HCT116 (cell line): ENCODE results near the gene MYO1G. TPM values are rescaled to one million over a fixed set of nuclear protein-coding genes. Genes with fewer than 3 reads are reported as not detected.

Experiments used
- ATAC-seq: fragments of 200-7000 bp; cut with Tn5 transposase; 2 replicates; pipeline ENCODE4 v1.9.1; 2020; ENCODE audit warnings: mild to moderate bottlenecking, moderate library complexity
- BruUV-seq: library from RNA; stranded (reverse); fragments of 400-500 nt; replicated peaks from 2 replicates; lab custom pipeline; 2021; lab: Mats Ljungman, UMichigan
- CTCF ChIA-PET: fragments of 300-600 bp; sonication (Branson Sonifier 250); formaldehyde crosslinking; loops from one replicate; lab custom pipeline; 2021; ENCODE audit warnings: antibody characterized with exemption; lab: Charles Lee
- POLR2A ChIA-PET: fragments of 300-600, 350-600 bp; sonication (Branson Sonifier 250); formaldehyde crosslinking; loops from one replicate; lab custom pipeline; 2021; ENCODE audit warnings: antibody characterized with exemption; lab: Charles Lee
- RAD21 ChIA-PET, 2 experiments: fragments of 300-600 bp; sonication (Branson Sonifier 250); formaldehyde crosslinking; loops; one replicate each; lab custom pipeline; 2023; ENCODE audit warnings: low total read pairs in 2 of 2; ENCODE audit not compliant: uncharacterized antibody in 2 of 2, unreplicated experiment in 2 of 2, low non-redundant PET in 1 of 2; lab: Charles Lee
- DNase-seq: peaks from one replicate; pipeline ENCODE4 v3.0.0-alpha.2; 2010; ENCODE audit warnings: low read depth, low spot score
- H2AFZ ChIP-seq: fragments of 200-600 bp; shearing (Covaris generic), sonication (generic); 2 replicates; pipeline ENCODE4 v1.6.1; 2017; ENCODE audit warnings: low read depth, mixed run types, mixed read lengths, antibody characterized with exemption, low read length; ENCODE audit not compliant: poor library complexity, severe bottlenecking
- H3K27ac ChIP-seq: 2 replicates; pipeline ENCODE4 v1.5.1; 2012; ENCODE audit warnings: low read depth, low read length
- H3K27me3 ChIP-seq: fragments of 200-600 bp; sonication (generic); 2 replicates; pipeline ENCODE4 v1.6.1; 2016; ENCODE audit warnings: mixed run types, low read length, mixed read lengths; ENCODE audit not compliant: insufficient read depth
- H3K36me3 ChIP-seq, 2 experiments: fragments of 200-500 bp in 1 of 2; fragments of 200-600 bp in 1 of 2; sonication (Bioruptor generic) in 1 of 2; sonication (generic) in 1 of 2; 2 replicates each; pipeline versions ENCODE4 v1.5.1 to v1.6.1; 2014 to 2016; ENCODE audit warnings: low read length in 2 of 2, inconsistent platforms in 1 of 2, mixed read lengths in 1 of 2, mixed run types in 1 of 2; ENCODE audit not compliant: insufficient read depth in 2 of 2, control insufficient read depth in 1 of 2
- H3K4me1 ChIP-seq, 2 experiments: fragments of 200-600 bp in 1 of 2; sonication (generic) in 1 of 2; 2 replicates each; pipeline versions ENCODE4 v1.5.1 to v1.6.1; 2012 to 2017; ENCODE audit warnings: low read length in 2 of 2, inconsistent platforms in 1 of 2, mild to moderate bottlenecking in 1 of 2, mixed read lengths in 1 of 2, mixed run types in 1 of 2, moderate library complexity in 1 of 2; ENCODE audit not compliant: insufficient read depth in 2 of 2, control insufficient read depth in 1 of 2
- H3K4me2 ChIP-seq: fragments of 200-600 bp; sonication (generic); 2 replicates; pipeline ENCODE4 v1.6.1; 2017; ENCODE audit warnings: mixed run types, low read length, mixed read lengths
- H3K4me3 ChIP-seq, 2 experiments: fragments of 200-600 bp in 1 of 2; sonication (generic) in 1 of 2; replicated peaks in 1 of 2; 2 replicates each; pipeline ENCODE4 v1.5.1; 2011 to 2016; ENCODE audit warnings: low read length in 2 of 2, control low read depth in 1 of 2, low read depth in 1 of 2, mild to moderate bottlenecking in 1 of 2, mixed read lengths in 1 of 2, mixed run types in 1 of 2
- H3K79me2 ChIP-seq: fragments of 200-600 bp; sonication (generic); 2 replicates; pipeline ENCODE4 v1.6.1; 2017; ENCODE audit warnings: mild to moderate bottlenecking, mixed run types, low read length, moderate library complexity, mixed read lengths; ENCODE audit not compliant: insufficient read depth
- H3K9ac ChIP-seq: fragments of 200-600 bp; sonication (generic); 2 replicates; pipeline ENCODE4 v1.6.1; 2016; ENCODE audit warnings: low read length, mixed read lengths
- H3K9me2 ChIP-seq: fragments of 200-600 bp; sonication (generic), shearing (Covaris generic); 2 replicates; pipeline ENCODE4 v1.6.1; 2017; ENCODE audit warnings: mixed run types, mild to moderate bottlenecking, moderate library complexity; ENCODE audit not compliant: insufficient read depth
- H3K9me3 ChIP-seq, 2 experiments: fragments of 200-500 bp in 1 of 2; fragments of 200-600 bp in 1 of 2; sonication (Bioruptor generic) in 1 of 2; sonication (generic) in 1 of 2; 2 replicates each; pipeline ENCODE4 v1.6.1; 2014 to 2017; ENCODE audit warnings: low read length in 2 of 2, mixed read lengths in 2 of 2, inconsistent platforms in 1 of 2, low read depth in 1 of 2, mild to moderate bottlenecking in 1 of 2, mixed run types in 1 of 2, moderate library complexity in 1 of 2; ENCODE audit not compliant: control insufficient read depth in 1 of 2, insufficient read depth in 1 of 2
- H4K20me1 ChIP-seq: fragments of 200-600 bp; sonication (generic), shearing (Covaris generic); 2 replicates; pipeline ENCODE4 v1.6.1; 2017; ENCODE audit warnings: mixed run types, mild to moderate bottlenecking, moderate library complexity; ENCODE audit not compliant: insufficient read depth
- CBX3 ChIP-seq: IDR thresholded peaks from 2 replicates; pipeline ENCODE4 v1.6.1; 2012; ENCODE audit warnings: low read depth
- CTCF ChIP-seq, 3 experiments: fragments of 200-600 bp in 1 of 3; sonication (generic) in 1 of 3; IDR thresholded peaks in 2 of 3; conservative IDR thresholded peaks in 1 of 3; 2 replicates each; pipeline ENCODE4 v1.5.1; 2012 to 2017; ENCODE audit warnings: low read depth in 2 of 3, low read length in 2 of 3, antibody characterized with exemption in 1 of 3, borderline replicate concordance in 1 of 3, control low read depth in 1 of 3, mild to moderate bottlenecking in 1 of 3, mixed read lengths in 1 of 3, mixed run types in 1 of 3, moderate library complexity in 1 of 3; ENCODE audit not compliant: insufficient read depth in 1 of 3
- ELF1 ChIP-seq: IDR thresholded peaks from 2 replicates; pipeline ENCODE4 v1.6.1; 2012; ENCODE audit warnings: low read depth, borderline replicate concordance
- EZH2 ChIP-seq: fragments of 200-600 bp; sonication (generic); IDR thresholded peaks from 2 replicates; pipeline ENCODE4 v1.6.1; 2017; ENCODE audit warnings: antibody characterized with exemption, mixed run types
- EZH2phosphoT487 ChIP-seq: fragments of 200-600 bp; IDR thresholded peaks from 2 replicates; pipeline ENCODE4 v1.6.1; 2018; ENCODE audit warnings: antibody characterized with exemption, borderline replicate concordance
- POLR2A ChIP-seq: IDR thresholded peaks from 2 replicates; pipeline ENCODE4 v1.7.0; 2011; ENCODE audit warnings: borderline replicate concordance; ENCODE audit not compliant: insufficient read depth, insufficient read length; ENCODE audit errors: extremely low read depth
- RAD21 ChIP-seq: IDR thresholded peaks from 2 replicates; pipeline ENCODE4 v1.6.1; 2012; ENCODE audit warnings: low read depth, mild to moderate bottlenecking
- SP1 ChIP-seq: IDR thresholded peaks from 2 replicates; pipeline ENCODE4 v1.6.1; 2012; ENCODE audit warnings: low read depth
- SRF ChIP-seq: IDR thresholded peaks from 2 replicates; pipeline ENCODE4 v1.6.1; 2012; ENCODE audit warnings: low read depth
- TCF7L2 ChIP-seq: IDR thresholded peaks from 2 replicates; pipeline ENCODE4 v1.7.0; 2011; ENCODE audit warnings: borderline replicate concordance, inconsistent platforms; ENCODE audit not compliant: insufficient read depth, insufficient read length; ENCODE audit errors: extremely low read depth
- ZNF274 ChIP-seq: fragments of 200-500 bp; sonication (Bioruptor generic); IDR thresholded peaks from 2 replicates; pipeline ENCODE4 v1.6.1; 2014; ENCODE audit warnings: mild to moderate bottlenecking, low read depth, low read length, inconsistent platforms
- intact Hi-C: fragments of 100-400 bp; cut with micrococcal nuclease; formaldehyde crosslinking; loops from 2 replicates; pipeline ENCODE4 v1.10.0; 2022
- total RNA-seq: library from RNA; stranded (reverse); gene quantifications from one replicate; pipeline ENCODE4 v1.2.1, GENCODE V29; 2021; ENCODE audit not compliant: unreplicated experiment

MYO1G gene
- total RNA-seq, 1 experiment from 2014 or later: 0.74 TPM

GRCh38 chr7:44975331-44976039, 3.3 kb downstream of the MYO1G start (continued):
- TF ChIP-seq ZNF274: no peak
- no peak for TF ChIP-seq SRF
- no peak for TF ChIP-seq RAD21
- TF ChIP-seq POLR2A: no peak
- no peak for TF ChIP-seq SP1
- TF ChIP-seq, all 23 proteins: peak for 0

GRCh38 chr7:44974549-44974948, 4.3 kb downstream of the MYO1G start:
- H2AFZ ChIP-seq: no peak overlapping the region
- H3K27ac ChIP-seq: no peak overlapping the region
- H3K9ac ChIP-seq: no peak overlapping the region
- no peak overlapping the region for H3K4me2 ChIP-seq
- CTCF ChIA-PET: interaction anchor here (1.2 to 3.2 kb wide), 7 partner anchors 22 to 286 kb away, joined by 3 to 114 read pairs (median 4); no protein-coding TSS in a partner anchor
- no TSS peak for BruUV-seq
- DNase-seq (no peak), ATAC-seq (no peak)
- H3K4me3 ChIP-seq: no peak overlapping the region
- H3K36me3 ChIP-seq: no peaks in the 10 kb centered on the region; a peak in 1 of 4 replicates
- no peaks in the 10 kb centered on the region for H4K20me1 ChIP-seq
- H3K27me3 ChIP-seq: no peaks in the 10 kb centered on the region
- intact Hi-C loops: no loop called here
- POLR2A ChIA-PET: interaction anchor here (1.5 kb wide), 1 partner anchor 8 kb away, joined by 10 read pairs; no protein-coding TSS in a partner anchor
- TF ChIP-seq EZH2phosphoT487: no peak
- TF ChIP-seq CBX3: no peak
- TF ChIP-seq ZNF274: no peak
- no peak for TF ChIP-seq CTCF (IDR thresholded peaks at IDR 0.05 in 2 of 3, conservative IDR thresholded peaks at IDR 0.05 in 1 of 3; ENCODE audit: borderline replicate concordance in 1 of 3, insufficient read depth in 1 of 3, low read depth in 2 of 3, low read length in 2 of 3)
- TF ChIP-seq TCF7L2: no peak
- no peak for TF ChIP-seq ELF1
- TF ChIP-seq EZH2: no peak
- RAD21 ChIA-PET: interaction anchor here (2.0 kb wide), 2 partner anchors 161 to 162 kb away, joined by 13 to 28 read pairs; no protein-coding TSS in a partner anchor
- no peaks in the 10 kb centered on the region for H3K9me3 ChIP-seq
- peaks cover 0 to 4% of the 10 kb centered on the region in 2 experiments; a peak in 1 of 4 replicates for H3K4me1 ChIP-seq
- H3K9me2 ChIP-seq: no peaks in the 10 kb centered on the region
- no peaks in the 10 kb centered on the region for H3K79me2 ChIP-seq
